ENCODE data around the gene HORMAD2. TPM values are rescaled to one million over a fixed set of nuclear protein-coding genes. Genes with fewer than 3 reads are reported as not detected.

HORMAD2 gene
- total RNA-seq, 1 experiment from 2014 or later: not detected

DNA sequence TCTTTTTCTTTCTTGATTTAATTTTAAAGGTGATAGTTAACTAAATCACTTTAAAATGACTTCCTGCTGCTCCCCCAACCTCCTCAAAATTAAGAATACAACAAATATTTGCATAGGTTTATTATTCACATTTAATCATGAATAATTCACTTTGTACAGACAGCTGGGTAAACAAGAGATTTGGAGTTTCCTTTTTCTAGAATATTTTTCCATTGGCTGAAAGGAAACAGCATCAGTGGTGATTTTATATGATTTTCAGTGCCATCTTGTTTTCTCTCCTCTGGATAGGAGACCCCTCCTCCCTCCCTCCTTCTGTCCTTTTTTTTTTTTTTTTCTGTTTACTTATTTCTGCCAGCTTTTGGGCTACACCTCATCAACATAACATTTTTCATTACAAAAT, 105.8 kb downstream of the HORMAD2 start:
- TF ChIP-seq, protein P1, sequence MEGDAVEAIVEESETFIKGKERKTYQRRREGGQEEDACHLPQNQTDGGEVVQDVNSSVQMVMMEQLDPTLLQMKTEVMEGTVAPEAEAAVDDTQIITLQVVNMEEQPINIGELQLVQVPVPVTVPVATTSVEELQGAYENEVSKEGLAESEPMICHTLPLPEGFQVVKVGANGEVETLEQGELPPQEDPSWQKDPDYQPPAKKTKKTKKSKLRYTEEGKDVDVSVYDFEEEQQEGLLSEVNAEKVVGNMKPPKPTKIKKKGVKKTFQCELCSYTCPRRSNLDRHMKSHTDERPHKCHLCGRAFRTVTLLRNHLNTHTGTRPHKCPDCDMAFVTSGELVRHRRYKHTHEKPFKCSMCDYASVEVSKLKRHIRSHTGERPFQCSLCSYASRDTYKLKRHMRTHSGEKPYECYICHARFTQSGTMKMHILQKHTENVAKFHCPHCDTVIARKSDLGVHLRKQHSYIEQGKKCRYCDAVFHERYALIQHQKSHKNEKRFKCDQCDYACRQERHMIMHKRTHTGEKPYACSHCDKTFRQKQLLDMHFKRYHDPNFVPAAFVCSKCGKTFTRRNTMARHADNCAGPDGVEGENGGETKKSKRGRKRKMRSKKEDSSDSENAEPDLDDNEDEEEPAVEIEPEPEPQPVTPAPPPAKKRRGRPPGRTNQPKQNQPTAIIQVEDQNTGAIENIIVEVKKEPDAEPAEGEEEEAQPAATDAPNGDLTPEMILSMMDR (IDR thresholded peaks at IDR 0.05; ENCODE audit: unreplicated experiment): no peak
- Mint-ChIP-seq H3K9me3 (ENCODE audit: low read depth, unreplicated experiment) (peaks cover 6% of the 10 kb centered on the region), H3K27me3 (ENCODE audit: unreplicated experiment) (no peaks in the 10 kb centered on the region), H3K4me3 (ENCODE audit: low read depth, unreplicated experiment) (no peak overlapping the region), H3K36me3 (ENCODE audit: insufficient read depth, unreplicated experiment) (peaks cover 5% of the 10 kb centered on the region), H3K27ac (ENCODE audit: unreplicated experiment) (no peak overlapping the region), H3K4me1 (ENCODE audit: low read depth, unreplicated experiment) (peaks cover 29% of the 10 kb centered on the region)
- CTCF ChIA-PET: interaction anchor here (0.6 kb wide), 1 partner anchor 420 kb away, joined by 3 read pairs; no protein-coding TSS in a partner anchor
- intact Hi-C loops (cut with micrococcal nuclease; ENCODE audit: unreplicated experiment): no loop called here
- DNase-seq: no peak
- no TSS peak for BruUV-seq (replicated peaks)

DNA sequence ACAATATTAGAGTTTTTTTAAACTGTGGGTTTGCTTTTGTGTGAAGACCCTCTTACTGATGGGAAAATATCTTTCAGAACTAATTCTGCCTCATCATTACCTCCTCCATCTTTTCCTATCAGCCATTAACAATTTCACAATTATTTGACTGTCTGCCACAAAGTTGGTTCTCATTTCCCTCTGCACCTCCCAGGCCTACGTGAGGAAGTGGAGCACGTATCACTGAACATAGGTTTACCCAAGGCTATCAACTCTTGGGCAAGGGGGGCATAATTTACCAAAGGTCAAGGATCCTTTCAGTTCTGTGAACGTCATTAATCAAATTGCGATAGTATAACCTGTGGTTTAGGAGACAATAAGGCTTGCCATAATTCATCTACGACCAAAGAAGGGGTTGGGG, 106.2 kb downstream of the HORMAD2 start:
- no peak for DNase-seq
- TF ChIP-seq, protein P1 (IDR thresholded peaks at IDR 0.05; ENCODE audit: unreplicated experiment): no peak
- H3K27me3 Mint-ChIP-seq (ENCODE audit: unreplicated experiment): no peaks in the 10 kb centered on the region
- intact Hi-C loops (cut with micrococcal nuclease; ENCODE audit: unreplicated experiment): no loop called here
- no peak overlapping the region for H3K27ac Mint-ChIP-seq (ENCODE audit: unreplicated experiment)
- H3K4me3 Mint-ChIP-seq (ENCODE audit: low read depth, unreplicated experiment): no peak overlapping the region
- peaks cover 6% of the 10 kb centered on the region for H3K9me3 Mint-ChIP-seq (ENCODE audit: low read depth, unreplicated experiment)
- no TSS peak for BruUV-seq (replicated peaks)
- peaks cover 5% of the 10 kb centered on the region for H3K36me3 Mint-ChIP-seq (ENCODE audit: insufficient read depth, unreplicated experiment)
- H3K4me1 Mint-ChIP-seq (ENCODE audit: low read depth, unreplicated experiment): peaks cover 33% of the 10 kb centered on the region
- CTCF ChIA-PET: interaction anchor here (0.6 kb wide), 1 partner anchor 420 kb away, joined by 3 read pairs; no protein-coding TSS in a partner anchor

DNA sequence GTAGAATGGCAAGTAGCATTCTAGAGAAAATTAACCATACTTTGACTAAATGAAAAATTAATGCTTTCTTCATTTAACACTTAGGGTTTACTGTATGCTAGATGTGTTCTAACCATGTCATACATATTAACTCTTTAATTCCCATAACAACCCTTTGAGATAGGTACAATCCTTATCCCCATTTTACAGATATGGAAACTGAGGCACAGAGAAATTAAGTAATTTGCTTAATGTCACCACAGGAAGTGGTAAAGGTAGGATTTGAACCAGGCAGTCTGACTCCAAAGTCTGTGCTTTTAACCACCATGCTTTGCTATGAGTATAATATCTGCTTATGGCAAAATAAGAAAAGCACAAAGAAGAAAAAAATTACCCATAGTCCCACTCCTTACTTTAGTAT, 106.8 kb downstream of the HORMAD2 start:
- Mint-ChIP-seq H3K27ac (ENCODE audit: unreplicated experiment) (no peak overlapping the region), H3K36me3 (ENCODE audit: insufficient read depth, unreplicated experiment) (peaks cover 5% of the 10 kb centered on the region), H3K27me3 (ENCODE audit: unreplicated experiment) (no peaks in the 10 kb centered on the region), H3K4me1 (ENCODE audit: low read depth, unreplicated experiment) (peaks cover 37% of the 10 kb centered on the region), H3K4me3 (ENCODE audit: low read depth, unreplicated experiment) (no peak overlapping the region), H3K9me3 (ENCODE audit: low read depth, unreplicated experiment) (peaks cover 8% of the 10 kb centered on the region)
- BruUV-seq (replicated peaks): no TSS peak
- DNase-seq: no peak
- TF ChIP-seq, protein P1 (IDR thresholded peaks at IDR 0.05; ENCODE audit: unreplicated experiment): no peak
- intact Hi-C loops (cut with micrococcal nuclease; ENCODE audit: unreplicated experiment): no loop called here
- CTCF ChIA-PET: no interaction called here

DNA sequence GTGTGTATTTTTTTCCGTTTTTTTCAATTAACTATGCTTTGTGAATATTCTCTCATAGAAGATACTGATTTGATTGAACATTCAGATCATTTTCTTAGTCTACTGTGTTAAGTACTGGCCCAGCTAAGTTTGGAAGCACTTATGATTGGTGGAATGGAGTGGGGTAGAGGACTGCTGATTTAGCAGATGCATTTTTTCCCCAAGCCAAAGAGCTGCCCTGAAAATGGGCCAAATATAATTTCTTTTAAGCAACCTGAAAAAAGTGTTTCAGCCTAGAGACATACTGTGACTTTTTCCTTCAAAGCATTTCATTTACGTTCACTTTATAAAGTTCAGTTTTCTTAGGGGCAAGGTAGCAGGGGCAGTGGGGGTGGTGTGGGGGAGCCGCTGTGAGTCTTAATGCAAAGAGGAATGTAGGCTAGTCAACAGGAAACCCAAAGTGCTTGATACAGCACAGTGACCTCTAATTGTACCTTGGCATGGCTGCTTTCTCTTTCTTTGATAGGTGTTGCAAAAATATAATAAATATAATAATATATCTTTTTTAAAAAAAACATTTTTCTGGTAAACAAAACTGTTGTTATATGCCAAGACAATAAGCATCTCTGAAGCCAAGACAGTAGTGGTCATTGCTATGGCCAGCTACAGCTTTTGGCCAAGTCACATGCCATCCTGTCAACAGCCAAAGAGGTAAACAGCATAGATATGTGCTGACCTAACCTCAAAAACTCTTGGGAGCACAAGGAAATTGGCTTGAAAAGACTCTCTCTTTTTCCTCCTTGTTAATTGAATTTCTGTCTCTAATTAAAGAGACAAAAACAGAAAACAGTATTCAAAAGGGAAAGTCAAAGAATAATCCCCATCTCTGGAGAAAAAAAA, 107.5 kb downstream of the HORMAD2 start:
- Mint-ChIP-seq H3K36me3 (ENCODE audit: insufficient read depth, unreplicated experiment) (peaks cover 5% of the 10 kb centered on the region), H3K27me3 (ENCODE audit: unreplicated experiment) (no peaks in the 10 kb centered on the region), H3K4me3 (ENCODE audit: low read depth, unreplicated experiment) (no peak overlapping the region), H3K9me3 (ENCODE audit: low read depth, unreplicated experiment) (peaks cover 11% of the 10 kb centered on the region), H3K4me1 (ENCODE audit: low read depth, unreplicated experiment) (peaks cover 44% of the 10 kb centered on the region), H3K27ac (ENCODE audit: unreplicated experiment) (no peak overlapping the region)
- DNase-seq: no peak
- CTCF ChIA-PET: interaction anchor here (0.7 kb wide), 1 partner anchor 275 kb away, joined by 3 read pairs; no protein-coding TSS in a partner anchor
- BruUV-seq (replicated peaks): no TSS peak
- intact Hi-C loops (cut with micrococcal nuclease; ENCODE audit: unreplicated experiment): no loop called here
- TF ChIP-seq, protein P1 (IDR thresholded peaks at IDR 0.05; ENCODE audit: unreplicated experiment): no peak

All from Calu3 (cell line).